Islet of Langerhans (tissue), 1 donor: ENCODE data around the gene SH3PXD2A.
"Not testable (repeated sequence)": the region's sequence is repeated elsewhere in the genome, so short reads cannot be mapped to it uniquely, and the experiment has no call there.

Experiments used
- FAIRE-seq: peaks from one replicate; lab custom pipeline; 2011; peaks lifted over from hg19 to GRCh38; lab: Jason Lieb, UNC

Gene SH3PXD2A

DNA sequence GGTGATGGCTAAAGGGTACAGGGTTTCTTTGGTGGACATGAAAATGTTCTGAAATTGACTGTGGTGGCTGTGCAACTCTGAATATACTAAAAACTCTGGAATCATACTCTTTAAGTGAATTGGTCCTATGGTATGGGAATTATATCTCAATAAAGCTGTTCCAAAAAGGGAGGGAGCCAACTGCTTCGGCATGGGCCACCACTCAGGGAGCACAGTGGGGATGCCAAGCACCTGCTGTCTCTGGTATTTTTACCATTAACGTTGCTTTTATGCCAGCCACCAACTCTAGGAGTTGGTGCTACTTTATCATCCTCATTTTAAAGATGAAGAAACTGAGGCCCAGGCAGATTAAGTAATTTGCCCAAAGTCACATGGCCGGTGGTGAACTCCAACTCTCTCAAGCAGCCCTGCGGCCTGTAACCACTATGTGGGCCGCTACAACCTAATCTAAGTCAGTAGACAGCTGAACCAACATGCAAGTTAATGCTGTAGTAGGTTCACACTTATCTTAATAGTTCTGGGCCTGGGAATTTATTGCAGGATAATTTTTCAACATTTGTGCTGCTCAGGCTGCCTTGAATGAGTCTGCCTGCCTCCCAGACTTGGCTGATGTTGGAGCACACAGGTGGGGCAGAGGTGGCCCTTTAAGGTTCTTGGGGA, 20.8 kb downstream of the SH3PXD2A start:
- no peak for FAIRE-seq

- FAIRE-seq = no peak
Measured at GRCh38 chr10:103833731-103834365, 21.5 kb downstream of the SH3PXD2A start.

DNA sequence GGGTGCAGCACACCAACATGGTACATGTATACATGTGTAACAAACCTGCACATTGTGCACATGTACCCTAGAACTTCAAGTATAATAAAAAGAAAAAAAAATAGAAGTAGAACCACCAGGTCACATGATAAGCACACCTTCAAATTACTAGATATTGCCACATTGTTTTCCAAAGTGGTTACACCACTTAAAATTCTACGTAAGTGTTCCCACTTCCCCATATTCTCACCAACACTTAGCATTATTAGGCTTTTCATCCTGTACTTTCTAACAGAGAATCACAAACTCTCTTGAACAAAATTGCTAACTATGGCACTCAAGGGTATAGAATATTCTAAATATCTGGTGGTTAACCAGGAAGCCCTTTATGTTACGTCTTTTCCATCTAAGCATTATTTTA, 22.6 kb downstream of the SH3PXD2A start:
- no peak for FAIRE-seq

DNA sequence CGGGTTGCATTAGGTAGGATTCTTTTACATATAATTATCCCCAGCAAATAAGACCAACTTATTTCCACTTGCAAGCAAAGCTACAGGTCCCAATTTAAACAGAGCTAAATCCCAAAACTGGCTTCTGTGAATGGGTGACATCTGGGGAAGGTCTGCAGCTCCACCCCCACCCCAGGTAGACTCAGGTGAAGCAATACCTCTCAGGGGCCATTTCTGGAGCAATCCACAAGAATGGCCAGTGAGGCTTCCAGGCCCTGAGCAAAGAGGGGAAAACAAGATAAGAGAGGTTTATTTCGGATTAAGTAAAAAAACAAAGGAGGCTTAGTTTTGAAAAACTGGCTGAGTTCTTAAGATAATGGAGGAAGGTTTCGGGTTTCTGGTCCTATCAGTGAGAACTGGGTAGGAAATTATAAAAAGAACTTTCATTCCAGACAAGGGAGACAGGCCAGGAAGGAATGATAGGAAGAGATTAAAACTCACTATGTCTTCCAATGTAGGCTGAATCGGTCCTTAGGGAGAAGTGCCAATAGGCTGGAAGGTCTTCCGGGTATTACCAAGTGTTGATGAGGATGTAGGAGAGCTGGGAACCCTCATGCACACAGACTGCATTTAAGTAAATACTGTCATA, 25.4 kb downstream of the SH3PXD2A start:
- no peak for FAIRE-seq

- no peak for FAIRE-seq
Measured at GRCh38 chr10:103829278-103829677, 26.1 kb downstream of the SH3PXD2A start.

DNA sequence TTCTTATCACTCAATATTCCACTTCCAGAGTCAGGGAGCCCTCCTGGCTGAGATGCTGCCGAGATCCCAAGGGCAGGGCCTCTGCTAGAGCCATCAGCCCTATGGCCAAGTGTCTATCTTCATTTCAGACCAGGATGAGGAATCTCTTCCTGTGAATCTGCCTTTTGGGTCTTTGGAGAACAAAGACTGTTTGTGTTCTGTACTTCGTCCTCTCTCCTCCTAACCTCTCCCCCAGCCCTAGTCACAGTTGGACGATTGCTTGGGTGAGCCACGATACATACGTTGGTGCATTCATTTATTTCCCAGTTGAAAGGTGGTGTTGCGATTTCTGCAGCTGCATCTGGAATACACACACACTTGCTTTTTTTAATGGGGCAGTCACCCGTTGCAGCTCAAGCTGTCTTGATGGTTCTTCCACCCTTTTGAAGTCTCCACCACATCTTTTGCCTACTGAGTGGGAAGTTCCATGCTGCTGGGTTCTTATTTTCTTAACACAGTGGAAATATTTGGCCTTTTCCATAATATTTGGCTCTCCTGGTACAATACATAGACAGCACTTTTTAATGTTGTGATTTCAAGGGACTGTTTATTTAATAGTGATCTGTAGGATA, 26.7 kb downstream of the SH3PXD2A start:
- no peak for FAIRE-seq

DNA sequence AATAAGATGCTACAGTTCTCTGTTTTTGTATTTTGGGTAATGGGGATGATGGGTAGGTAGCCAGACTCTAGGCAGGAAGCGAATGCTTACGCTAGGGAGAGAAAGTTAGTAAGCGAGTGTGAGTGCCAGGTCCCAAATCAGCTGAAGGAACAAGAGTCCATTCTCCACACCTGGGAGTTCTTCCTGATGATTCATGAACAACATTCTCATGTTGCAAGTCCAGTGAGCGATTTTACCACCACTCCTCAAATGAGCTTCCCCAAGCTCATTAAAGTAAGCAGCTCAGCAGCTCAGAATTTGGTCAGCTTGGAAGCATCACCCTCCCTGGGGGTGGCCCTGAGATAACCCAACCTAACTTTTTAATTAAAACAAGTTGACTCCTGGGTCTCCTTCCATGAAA, 27.3 kb downstream of the SH3PXD2A start:
- FAIRE-seq = no peak

DNA sequence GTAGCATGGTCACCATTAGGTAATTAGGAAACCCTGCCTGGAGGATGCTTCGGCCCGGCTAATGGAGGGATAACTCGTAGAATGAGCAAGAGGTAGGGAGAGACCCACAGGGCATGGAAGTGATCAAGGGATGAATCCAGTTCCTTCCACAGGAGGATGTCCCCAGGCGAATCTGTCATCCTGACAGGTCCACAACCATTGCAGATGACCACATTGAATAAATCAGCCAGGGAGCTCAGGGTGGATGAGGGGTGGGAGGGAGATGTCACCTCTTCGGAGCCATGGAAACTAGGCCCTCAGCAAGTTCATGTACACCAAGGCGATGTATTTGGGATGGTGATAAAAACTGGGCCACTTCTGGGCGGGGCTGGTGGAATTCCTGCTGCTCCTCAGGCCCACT, 28.5 kb downstream of the SH3PXD2A start:
- FAIRE-seq = no peak

- no peak for FAIRE-seq
Measured at GRCh38 chr10:103824281-103824680, 31.1 kb downstream of the SH3PXD2A start.

GRCh38 chr10:103823706-103824272, 31.6 kb downstream of the SH3PXD2A start:
- no peak for FAIRE-seq

DNA sequence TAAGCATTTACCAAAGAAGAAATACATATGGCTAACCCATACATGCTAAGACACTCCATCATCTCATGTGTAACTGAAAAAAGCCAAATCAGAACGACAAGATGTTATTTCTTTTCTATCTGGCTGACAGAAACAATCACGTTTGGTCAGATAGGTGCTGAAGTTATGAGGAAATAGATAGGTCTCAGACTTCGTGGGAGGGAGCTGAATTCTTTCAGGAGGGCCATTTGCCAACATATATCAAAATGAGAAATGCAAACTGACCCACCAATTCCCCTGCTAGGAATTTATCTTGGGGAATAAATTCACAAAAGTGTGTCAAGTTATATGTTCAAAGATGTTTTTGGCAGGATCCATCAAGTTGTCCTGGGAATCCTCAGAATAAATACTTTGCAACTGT, 32.6 kb downstream of the SH3PXD2A start:
- no peak for FAIRE-seq

GRCh38 chr10:103822107-103822716, 33.2 kb downstream of the SH3PXD2A start:
- no peak for FAIRE-seq

GRCh38 chr10:103820101-103821062, 35.0 kb downstream of the SH3PXD2A start:
- FAIRE-seq = no peak

DNA sequence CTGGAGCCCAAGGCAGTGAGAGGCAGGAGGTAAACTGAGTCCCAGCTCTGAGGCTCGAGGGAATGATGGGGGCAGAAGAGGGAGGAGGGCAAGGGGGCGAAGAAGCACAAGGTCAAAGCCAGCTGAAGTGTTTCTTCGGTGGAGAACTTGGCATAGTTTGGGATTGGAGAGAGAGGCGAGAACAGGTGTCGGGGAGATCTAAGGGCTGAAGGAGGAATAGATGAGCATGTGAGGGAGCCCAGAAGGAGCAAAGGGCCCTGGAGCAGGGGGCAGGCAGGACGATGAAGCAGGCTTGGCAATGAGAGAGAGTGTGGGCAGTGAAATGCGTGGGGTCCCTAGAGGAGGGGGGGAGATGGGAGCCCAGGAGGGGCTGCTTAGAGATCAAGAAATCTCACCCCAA, 35.9 kb downstream of the SH3PXD2A start:
- no peak for FAIRE-seq

DNA sequence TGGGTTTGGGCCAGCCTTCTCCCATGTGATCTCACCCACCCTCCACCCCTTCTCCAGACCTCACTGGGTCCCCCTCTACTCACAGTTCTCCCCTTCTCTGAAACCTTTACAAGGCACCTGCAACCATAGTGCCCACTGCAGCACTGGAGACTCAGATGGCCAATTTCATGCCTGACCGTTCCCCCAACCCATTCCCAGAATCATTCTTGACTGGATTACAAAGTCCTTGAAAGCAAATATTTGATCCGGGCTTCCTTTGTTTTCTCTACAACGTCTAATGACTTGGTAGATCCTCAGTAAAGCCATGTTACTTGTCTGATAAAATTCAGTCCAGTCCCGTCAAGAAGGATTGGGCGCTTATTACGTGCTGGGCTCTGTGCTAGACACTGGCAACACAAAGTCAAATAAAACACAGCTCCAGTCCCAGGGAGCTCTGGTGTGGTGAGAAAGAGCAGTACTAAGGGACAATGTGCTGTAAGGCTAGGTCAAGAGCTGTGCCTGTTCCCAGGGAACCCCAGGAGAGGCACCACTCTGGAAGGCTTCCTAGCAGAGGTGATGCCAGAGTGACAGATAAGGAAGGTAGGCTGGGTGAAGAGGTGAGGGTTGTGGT, 36.5 kb downstream of the SH3PXD2A start:
- no peak for FAIRE-seq

DNA sequence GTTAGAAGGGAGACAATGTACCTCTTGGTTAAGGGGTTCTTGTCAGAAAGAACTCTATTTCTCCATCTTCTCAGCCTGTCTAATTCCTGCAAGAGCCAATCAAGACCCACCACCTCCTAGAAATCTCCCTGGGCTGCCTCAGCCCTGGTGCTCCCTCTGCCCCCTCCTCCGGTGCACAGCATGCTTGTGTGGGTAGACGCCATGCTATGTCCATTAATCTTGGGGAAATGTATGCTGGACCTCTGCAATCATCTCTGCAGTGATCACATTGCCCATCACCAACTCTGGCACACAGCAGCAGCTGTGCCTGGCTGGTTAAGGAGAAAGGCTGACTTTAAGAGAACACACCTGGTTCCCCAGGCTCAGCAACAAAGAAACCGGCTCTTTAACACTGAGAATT, 37.3 kb downstream of the SH3PXD2A start:
- no peak for FAIRE-seq

- FAIRE-seq = peak; percentile 49
Measured at GRCh38 chr10:103816431-103816830, 38.9 kb downstream of the SH3PXD2A start.

DNA sequence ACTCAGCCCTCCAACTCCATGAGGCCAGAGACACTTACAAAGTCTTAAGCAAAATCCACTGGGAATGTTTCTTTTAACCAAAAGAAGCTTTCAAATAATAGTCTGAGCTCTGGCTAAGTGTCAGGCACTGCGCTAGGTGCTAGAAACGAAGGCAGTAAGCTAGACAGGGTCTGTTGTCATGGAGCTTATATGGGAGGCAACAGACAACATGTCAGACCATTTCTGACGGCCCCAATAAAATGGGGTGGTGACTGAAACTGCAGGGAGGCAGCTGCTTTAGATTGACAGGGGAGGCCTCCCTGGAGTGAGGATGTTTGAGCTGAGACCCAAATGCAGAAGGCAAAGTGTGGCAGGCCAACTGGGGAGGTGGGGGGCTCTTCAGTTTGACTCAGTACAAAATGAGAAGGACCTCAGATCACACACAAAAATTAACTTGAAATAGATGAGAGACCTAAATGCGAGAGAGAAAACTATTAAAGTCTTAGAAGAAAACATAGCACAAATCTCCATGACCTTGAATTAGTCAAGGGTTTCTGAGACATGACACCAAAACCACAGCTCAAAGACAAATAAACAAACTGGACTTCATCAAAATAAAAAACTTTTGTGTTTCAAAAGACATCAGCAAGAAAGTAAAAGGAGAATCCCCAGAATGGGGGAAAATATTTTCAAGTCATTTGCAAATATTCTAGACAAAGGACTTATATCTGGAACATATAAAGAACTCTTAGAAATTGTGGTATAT, 40.6 kb downstream of the SH3PXD2A start:
- FAIRE-seq = no peak

GRCh38 chr10:103814105-103814504, 41.3 kb downstream of the SH3PXD2A start:
- FAIRE-seq = no peak

DNA sequence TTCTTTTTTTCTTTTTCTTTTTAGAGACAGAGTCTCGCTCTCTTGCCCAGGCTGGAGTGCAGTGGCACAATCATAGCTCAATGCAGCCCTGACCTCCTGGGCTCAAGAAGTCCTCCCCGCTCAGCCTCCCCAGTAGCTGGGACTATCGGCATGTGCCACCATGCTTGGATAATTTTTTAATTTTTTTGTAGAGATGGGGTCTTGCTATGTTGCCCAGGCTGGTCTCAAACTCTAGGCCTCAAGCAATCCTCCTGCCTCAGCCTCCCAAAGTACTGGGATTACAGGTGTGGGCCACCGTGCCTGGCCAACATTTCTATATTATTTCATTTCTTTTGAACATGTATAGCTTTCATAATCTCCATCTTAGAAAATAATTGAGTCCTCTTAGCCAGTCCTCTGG, 42.1 kb downstream of the SH3PXD2A start:
- not testable (repeated sequence) for FAIRE-seq
